HG03159 (cell line): ENCODE measurements around the gene PITPNM2.
"Not testable (repeated sequence)": the region's sequence is repeated elsewhere in the genome, so short reads cannot be mapped to it uniquely, and the experiment has no call there.

Experiments
- ATAC-seq: cut with Tn5 transposase; IDR thresholded peaks from one replicate; pipeline ENCODE4 v1.9.1; 2021; ENCODE audit warnings: mild to moderate bottlenecking, moderate library complexity; ENCODE audit not compliant: unreplicated experiment

The PITPNM2 gene

DNA sequence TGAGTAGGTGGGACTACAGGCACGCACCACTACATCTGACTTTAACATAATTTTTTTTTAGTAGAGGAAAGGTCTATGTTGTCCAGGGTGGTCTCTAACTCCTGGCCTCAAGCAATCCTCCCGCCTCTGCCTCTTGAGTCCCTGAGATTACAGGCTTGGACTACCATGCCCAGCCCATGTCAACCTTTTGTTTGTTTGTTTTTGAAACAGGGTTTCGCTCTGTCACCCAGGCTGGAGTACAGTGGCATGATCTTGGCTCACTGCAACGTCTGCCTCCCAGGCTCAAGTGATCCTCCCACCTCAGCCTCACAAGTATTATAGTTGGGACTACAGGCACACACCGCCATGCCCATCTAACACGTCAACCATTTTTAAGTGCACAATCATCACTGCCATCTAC is 29.2 kb downstream of the PITPNM2 start:
- ATAC-seq, result no peak

DNA sequence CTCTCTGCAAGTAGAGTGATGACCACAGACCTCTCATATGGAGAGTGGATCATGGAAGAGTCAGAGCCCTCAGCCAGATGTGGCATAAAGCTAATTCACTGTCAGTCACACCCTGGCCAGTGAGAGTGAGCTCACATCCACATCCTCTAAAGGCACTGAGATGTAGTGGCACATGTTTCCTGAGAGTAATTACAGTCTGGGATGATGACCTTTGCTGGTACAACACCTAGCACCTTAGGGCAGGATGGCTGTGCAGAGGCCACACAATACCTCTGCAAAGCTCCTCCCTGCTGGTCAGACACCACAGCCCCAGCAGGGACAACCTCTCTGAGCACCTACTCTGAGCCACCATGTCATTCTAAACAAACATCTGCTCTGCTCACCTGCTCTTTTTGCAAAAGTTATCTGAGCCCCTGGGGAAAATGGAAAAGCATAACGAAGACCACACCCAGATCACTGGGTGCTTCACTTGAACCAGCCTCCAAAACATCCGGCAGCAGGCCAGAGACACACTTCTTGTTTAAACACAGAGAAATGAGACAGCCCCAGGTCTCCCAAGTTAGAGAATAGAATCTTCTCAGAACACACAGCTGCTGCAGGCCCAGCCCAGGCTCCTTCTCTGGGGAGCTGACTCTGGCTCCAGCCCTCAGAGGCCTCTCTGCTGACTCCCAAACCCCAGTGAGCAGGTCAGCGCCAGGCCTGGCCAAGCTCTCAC is 30.3 kb downstream of the PITPNM2 start:
- peak; percentile 24 for ATAC-seq

DNA sequence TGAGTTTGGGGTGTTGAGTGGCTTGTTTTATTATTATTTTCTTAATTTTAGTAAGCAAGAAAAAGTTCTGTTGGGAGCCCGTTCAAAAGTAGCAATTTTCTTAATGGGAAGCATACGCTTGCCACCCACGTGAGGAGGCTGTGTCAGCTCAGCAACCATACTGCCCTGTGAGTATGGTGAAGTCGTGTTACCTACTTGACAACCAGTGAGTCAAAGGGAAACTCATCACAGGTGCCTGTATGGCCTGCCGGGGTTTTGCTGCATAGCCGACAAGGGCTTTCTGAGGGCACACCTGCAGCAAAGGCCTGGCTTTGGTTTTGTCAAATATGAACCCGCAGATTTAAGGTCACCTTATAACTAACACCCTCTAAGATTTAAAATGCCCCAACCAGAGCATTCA is 31.1 kb downstream of the PITPNM2 start:
- peak; percentile 77 for ATAC-seq

DNA sequence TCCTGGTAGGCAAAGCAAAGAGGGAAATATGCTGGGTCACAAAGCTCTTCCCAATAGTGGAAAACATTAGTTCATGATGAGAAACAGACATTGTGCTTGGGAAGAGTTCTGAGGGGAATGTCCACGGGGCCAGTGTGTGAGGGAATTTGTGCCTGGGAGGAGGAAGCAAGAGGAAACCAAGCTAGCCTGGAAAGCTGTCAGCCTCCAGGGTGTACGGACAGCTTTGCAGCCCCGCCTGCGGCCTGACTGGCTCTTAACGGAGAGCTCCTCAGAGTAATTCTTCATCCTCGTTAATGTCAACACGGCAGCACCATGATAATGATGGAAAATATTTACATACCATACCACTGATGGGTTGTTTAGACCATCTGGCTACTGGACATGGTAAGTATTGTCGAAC is 32.4 kb downstream of the PITPNM2 start:
- no peak for ATAC-seq

DNA sequence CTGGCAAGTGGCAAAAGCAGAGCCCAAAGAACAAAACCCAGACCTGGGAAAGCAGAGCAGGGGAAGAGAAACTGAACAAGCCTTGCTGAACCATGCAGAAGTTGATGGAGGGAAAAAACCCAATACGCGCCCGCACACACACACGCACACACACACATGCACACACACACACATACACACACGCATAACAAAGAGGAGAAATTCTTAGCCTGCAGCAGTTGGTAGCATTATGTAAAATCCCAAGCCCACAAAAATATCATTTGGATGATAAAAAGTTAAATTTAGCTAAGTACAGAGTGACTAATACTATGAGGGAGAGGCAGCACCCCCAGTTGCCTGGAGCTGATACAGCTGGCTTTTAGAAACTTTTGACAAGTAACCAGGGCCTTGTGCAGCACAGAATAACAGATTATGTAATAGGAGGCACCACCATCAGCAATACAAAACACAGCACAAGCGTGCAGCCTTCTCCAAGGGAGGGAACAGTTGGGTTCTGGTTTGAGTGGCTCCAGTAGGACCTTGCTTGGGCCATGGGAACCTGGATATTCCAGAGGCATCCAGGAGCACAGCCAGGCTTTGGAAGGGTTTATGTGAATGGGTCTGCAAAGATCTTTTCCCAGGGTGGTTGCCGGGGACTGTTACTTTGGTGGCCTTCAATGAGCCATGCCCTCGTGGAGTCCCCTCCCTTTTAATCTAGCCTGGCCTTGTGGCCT is 35.3 kb downstream of the PITPNM2 start:
- no peak for ATAC-seq

DNA sequence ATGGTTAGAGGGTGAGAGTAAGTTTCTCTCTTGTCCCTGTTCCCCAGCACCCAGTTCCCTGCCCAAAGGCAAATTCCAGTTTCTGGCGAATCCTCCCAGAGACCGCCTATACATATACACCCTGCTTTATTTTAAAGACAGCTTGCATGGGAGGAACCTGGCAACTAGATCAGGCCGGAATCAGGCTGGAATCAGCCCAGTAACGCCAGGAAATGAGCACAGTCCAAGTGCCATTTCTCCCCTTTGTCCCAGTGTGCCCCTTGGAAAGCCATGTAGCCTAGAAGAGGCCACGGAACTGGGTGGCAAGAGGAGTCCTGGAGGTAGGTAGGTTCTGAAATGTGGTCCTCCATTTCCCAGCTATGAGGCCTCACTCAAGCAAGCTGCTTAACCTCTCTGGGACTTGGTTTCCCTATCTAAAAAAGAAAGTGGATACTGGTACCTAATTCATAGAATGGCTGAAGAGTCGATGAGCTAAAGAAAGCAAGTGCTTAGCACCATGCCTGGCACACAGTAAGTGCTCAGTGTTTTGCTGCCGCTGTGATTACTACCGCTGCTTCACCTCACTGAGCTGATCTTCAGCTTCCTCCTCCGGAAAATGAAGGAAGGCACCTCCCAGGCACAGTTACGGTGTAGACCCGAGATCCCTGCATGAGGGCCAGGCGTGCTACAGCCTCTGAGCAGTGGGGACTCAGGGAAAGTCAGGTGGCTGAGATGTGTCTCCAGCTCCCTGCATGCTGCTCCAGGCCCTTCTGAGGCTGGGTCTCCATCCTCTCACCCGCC is 36.4 kb downstream of the PITPNM2 start:
- ATAC-seq, result no peak

DNA sequence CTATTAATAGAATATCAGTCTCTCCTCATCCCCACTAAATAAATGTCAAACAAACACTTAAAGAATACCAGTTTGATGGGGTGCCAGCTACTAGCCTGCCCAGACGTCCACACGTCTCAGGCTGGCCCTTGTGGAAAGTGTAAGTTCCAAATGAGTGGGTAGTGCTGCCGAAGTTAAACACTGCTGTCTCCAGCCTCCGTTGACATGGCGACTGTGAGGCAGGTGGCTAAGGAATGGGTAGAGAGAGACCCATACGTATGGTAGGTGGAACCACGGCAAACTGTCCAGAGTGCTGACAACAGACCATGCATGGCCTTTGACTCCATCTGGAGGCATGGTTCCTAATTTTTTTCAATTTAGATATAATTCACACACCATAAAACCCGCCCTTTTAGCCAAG is 37.9 kb downstream of the PITPNM2 start:
- ATAC-seq, result no peak

DNA sequence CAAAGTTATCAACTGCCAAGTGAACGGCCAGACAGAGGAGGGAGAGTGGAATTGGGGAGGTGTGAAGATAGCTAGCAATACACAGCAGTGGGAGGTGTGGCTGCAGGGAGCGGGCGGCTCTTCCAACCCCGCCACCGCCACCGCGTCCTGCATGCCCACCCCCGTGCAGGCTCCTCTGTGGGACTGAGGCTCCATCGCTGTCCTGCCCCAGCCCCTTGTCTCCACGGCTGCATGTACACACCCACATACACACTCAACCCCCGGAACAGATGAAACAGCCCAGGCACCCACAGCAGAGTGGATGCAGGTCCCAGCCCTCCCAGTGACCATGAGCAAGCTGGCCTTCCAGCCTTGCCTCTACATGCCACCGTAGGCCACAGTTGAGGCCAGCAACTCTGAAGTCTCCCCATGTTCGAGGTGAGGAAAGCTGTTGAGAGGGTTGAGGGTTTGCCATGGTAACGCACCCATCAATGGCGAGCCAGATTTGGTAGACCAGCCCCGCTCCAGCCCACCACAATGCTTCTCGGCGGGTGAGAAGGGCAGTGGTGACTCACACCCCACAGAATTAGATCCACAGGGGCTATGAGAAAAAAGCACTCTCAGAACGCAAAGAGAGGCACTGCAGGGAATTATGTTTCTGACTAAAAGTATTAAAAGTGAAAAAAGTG is 39.3 kb downstream of the PITPNM2 start:
- no peak for ATAC-seq

DNA sequence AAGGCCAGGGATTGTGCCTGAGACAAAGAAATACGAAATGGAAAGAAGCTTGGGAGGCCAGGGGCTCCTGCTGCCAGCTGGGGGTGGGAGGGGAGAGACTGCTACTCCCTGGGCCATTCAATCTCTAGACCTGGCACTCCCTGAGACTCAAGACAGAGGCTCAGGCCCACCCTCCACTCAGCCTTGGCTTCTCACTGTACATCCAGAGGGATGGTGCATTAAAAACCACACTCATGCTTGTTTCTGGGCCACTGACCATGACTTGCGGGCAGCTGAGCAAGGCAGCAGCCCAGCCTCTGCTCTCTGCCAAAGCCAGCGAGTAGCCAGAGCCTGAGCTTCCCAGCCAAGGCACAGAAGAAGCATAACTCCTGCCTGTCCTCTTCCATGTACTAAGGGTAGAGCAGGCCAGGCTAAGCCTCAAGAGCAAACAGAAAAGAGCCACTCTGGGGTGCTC is 41.5 kb downstream of the PITPNM2 start:
- no peak for ATAC-seq

DNA sequence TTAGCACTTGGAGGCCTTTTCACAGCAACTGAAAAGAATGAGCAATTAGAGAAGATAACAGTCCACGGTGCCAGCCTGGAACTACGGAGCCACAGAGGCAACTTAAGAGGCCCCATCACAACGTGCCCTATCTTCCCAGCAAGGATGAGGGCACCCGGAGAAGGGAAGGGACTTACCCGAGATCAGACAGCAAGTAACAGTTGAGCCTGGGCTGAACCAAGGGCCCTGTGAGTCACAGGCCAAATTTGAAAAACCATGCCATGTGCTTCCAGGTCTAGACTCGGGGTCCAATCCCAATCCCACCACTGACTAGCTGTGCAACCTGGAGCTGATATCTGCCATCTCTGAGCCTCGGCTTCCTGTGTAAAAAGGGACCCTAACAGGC is 42.2 kb downstream of the PITPNM2 start:
- no peak for ATAC-seq

DNA sequence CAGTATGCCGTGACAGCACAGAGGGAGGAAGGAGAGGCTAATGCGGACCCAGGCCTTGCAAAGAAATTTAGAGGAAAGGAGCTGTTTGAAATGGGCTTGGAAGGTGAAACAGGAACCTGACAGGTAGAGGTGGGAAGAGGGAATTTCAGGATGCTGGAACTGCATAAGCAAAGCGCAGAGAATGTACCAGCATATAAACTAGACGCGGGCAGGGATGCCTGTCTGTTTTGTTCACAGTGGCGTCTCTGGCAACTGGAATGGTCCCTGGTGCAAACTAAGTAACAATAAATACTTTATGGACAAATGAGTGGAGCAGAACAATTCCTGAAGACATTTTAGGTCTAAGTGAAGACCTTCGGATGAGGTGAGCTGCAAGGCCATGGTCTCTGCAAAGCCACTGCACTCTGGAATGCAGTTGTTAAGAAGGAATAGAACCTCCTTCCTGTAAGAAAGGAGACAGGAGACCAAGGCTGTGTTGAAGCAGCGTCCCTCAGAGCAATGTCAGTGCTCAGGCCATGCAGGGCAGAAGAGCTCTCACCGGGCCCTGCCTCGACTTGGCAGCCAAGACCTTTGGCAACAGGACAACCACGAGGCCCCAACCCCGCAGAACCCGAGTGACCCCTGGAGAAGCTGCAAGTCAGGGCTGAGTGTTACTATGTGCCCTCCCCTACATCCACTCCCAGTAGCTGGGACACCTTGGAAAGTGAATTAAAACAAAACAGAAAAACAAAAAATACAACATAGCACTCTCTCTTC is 42.8 kb downstream of the PITPNM2 start:
- ATAC-seq, result no peak

DNA sequence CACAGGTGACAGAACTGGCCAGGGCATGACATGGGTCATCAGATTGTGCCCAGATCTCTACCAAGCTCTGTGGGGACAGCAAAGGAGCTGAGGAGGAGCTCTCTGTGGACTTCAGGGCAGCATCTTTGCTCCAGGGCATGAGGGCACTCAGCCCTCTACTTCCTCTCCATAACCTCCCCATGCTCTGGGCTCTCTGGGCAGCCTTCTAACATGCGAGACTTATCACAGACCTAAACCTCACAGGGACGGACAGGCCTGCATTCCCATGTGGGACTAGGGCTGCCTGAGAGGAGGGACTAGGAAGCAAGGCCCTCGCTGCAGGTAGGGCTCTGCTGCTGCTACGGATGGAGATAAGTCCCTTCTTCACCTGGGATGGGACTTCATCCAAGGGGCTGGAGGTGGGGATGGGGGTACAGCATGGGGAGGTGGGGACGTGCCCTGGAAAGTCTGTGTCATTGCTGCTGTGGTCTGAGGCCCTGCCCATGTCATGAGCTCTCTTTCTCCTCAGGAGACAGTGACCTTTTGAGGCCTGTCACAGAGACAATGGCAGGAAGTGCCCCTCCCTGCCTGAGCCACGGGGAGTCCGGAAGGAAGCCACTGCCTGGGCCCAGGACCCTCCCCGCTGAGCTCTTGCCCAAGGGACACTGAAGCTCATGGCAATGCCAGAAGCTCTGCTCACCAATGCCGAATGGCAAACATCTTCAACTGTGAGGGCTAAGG is 44.1 kb downstream of the PITPNM2 start:
- no peak for ATAC-seq

DNA sequence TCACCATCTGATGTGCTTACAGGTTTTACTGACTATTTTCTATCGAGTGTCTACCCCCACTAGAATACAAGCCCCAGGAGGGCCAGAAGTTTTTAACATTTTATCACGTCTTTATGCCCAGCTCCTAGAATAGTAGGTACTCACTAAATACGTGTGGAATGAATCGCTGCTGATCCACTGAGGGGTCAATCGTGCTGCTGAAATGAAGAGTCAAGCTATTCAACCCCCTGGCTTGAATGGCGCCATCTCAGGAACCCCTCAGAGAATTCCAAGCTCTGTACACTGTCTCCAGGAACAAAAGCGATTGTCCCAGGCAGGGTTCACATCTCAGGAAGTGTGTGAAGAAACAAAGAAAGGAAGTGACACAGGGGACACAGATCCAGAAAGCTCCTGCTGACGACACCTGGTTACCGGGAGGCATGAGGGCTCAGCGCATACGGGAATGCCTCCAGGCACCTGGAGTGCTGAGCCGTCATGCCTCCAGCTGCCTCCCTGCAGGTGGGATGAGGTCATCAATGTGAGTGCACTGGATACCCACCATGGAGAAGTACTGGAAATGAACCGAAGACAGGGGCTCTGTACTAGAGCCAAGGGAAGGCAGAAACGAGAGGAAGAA is 45.6 kb downstream of the PITPNM2 start:
- ATAC-seq, result no peak

DNA sequence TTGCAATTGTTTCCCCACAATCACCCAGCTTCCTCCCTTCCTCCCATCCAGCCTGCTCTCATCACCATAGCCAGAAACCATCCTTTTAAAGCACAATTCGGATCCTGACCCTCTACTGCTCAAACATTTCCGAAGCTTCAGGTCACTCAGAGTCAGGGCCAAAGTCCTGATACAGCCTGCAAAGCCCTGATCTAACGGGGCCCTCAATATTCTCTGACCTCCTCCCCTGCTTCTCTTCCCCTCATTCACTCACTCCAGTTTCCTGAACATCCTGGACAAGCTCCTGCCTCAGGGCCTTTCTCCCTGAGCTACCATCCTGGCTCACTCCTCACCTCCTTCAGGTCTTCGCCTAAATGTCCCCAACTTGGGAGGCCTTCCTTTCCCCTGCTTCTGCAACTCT is 46.1 kb downstream of the PITPNM2 start:
- ATAC-seq, result no peak

DNA sequence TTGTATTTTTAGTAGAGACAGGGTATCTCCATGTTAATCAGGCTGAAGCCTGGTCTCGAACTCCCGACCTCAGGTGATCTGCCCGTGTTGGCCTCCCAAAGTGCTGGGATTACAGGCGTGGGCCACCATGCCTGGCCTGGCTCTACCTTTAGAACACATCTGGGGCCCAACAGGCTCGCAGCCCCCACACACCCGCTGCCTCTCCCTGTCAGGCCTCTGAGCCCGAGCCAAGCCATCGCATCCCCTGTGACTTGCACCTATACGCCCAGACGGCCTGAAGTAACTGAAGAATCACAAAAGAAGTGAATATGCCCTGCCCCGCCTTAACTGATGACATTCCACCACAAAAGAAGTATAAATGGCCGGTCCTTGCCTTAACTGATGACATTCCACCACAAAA is 46.8 kb downstream of the PITPNM2 start:
- not testable (repeated sequence) for ATAC-seq

DNA sequence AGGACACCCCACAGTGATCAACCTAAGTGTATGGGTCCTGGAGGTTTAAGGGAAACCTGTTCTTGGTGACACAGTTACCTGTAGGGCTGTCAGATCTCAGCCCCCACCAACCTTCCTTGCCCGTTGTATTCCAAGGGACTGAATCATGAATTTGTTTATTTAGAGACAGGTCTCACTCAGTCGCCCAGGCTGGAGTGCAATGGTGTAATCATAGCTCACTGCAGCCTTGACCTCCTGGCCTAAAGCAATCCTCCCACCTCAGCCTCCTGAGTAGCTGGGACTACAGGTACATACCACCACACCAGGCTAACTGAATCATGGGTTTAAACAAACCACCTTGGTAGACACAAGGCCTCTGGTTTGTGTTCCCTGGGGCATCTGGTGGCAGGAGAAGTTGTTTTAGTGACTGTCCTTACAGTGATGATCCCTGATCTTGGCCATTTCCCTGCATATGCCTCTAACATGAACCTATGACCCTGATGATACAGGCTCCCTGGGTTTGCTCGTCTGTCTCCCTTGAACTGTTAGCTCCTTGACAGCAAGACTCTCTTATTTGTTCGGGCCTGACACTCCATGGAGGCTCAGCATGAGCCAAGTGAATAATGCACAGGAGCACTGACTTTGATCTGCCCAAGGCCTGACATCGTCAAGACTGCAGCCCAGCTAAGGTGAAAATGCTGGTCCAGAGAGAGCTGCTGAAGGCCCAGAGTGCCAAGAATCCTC is 47.9 kb downstream of the PITPNM2 start:
- no peak for ATAC-seq

DNA sequence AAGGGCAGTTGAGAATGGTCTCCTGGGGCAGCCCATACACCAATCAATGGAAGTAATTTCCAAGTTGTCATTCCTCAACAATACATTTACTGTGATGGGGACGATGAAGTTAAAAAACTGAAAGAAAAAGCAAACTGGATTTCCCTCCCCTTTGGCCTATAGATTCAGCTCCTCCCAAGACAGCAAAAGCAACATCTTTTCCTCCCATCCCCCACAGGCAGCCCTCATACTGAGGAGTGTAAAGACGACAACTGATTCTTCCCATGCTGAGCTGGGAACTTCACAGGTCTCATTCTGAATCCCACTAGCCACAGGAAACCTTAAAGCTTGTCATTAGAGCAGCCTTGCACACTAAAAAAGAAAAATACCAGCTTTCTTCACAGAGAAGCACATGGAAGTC is 48.5 kb downstream of the PITPNM2 start:
- ATAC-seq, result no peak

DNA sequence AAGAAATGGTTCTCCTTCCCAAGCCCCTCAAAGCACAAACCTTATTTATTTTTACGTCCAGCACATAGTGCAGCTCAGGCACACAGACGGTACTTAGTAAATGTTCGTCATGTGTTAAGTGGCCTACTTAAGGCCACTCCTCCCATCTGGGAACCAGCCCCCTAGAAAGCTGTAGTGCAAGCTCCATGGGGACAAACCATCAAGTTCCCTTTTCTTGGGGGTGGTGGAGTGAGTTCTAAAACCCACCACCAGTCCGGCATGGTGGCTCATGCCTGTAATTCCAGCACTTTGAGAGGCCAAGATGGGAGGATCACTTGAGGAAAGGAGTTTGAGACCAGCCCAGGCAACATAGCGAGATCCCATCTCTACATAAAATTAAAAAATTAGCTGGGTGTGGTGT is 49.4 kb downstream of the PITPNM2 start:
- no peak for ATAC-seq
